MV-4-11 (cell line): ENCODE data around the gene SPATA19.
"Not testable (repeated sequence)": the region's sequence is repeated elsewhere in the genome, so short reads cannot be mapped to it uniquely, and the experiment has no call there.

Source experiments
- DNase-seq: peaks from one replicate; lab custom pipeline; 2025; lab: John Stamatoyannopoulos, UW

The SPATA19 gene, protein sequence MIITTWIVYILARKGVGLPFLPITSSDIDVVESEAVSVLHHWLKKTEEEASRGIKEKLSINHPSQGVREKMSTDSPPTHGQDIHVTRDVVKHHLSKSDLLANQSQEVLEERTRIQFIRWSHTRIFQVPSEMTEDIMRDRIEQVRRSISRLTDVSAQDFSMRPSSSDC

GRCh38 chr11:133845413-133845812 is at the start of gene SPATA19:
Gene SPATA19, minus strand, starts transcription at chr11:133845513. Its CDS starts 67 bp downstream, at chr11:133845446.
- no peak for DNase-seq

DNA sequence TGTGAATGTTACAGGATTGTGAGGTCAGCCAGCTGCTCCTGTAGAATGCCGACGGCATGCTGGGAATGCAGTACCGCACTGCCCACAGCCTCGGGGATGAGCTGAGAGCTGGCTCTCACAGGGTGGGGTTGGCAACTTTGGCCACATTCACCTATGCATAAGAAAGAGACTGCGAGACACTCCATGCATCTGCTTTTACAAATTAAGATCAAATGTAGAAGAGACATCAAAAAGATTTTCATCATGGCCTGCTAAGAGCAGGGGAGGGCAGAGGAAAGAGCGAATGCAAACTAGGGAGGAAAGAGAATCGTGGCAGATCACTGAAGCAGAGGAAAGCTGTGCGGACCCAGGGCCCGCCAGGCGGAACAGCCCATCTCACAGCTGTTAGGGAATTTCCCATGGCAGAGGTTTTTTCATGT is 49.8 kb upstream of the SPATA19 start:
- DNase-seq = no peak

DNA sequence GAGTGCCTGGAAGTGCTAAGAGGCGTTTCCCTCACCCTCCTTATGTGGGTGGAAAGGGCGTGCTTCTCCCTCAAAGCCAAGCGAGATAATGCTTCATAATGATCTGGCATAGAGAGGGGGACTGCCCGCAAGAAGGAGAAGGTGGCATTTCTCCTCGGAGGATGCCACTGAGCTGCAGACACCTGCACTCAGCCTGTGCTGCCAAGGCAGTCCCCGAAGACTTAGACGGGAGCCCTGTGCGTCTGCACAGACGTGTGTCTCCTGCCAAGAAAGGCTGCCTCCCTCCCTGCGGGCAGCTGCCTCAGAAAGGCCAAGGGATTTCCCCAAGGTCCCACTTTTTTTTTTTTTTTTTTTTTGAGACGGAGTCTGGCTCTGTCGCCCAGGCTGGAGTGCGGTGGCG is 48.1 kb upstream of the SPATA19 start:
- DNase-seq = no peak

- DNase-seq = no peak
Measured at GRCh38 chr11:133892584-133893380, 47.5 kb upstream of the SPATA19 start.

DNA sequence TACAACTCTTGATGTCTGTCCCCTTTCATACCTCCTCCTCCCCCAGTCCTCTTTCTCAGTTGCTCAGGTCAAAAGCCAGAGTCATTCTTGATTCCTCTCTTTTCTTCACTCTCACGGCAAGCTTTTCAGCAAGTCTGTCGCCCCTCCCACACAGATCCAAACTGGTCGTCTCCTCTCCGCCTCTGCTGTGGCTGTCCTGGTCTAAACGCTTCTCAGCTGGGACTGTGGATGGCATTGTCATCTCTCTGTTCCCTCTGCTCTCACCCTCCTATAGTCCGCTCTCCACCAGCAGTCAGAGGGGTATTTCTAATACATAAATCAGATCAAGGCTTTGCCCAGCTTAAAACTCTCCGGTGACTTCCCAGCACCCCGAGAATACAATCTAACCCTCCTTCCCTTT is 46.8 kb upstream of the SPATA19 start:
- DNase-seq = no peak

DNA sequence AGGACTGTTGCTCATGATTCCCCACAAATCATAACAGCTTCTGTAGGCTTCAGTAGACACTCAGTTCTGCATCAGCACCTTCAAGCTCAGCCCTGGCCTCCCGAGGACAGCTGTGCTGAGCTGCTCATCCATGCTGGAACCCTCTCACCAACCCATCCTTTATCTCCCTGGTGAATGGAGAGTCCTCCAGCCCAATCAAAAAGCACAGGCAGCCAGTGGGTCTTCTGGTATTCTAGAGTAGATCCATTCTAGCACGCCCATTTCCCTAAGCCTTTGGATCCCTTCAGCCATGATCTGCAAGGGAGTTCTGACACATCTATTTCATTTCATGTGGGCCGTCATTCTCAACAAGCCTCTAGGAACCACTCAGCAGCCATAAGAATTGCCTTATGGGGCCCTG is 44.6 kb upstream of the SPATA19 start:
- DNase-seq = no peak

- DNase-seq = no peak
Measured at GRCh38 chr11:133889188-133889587, 43.9 kb upstream of the SPATA19 start.

DNA sequence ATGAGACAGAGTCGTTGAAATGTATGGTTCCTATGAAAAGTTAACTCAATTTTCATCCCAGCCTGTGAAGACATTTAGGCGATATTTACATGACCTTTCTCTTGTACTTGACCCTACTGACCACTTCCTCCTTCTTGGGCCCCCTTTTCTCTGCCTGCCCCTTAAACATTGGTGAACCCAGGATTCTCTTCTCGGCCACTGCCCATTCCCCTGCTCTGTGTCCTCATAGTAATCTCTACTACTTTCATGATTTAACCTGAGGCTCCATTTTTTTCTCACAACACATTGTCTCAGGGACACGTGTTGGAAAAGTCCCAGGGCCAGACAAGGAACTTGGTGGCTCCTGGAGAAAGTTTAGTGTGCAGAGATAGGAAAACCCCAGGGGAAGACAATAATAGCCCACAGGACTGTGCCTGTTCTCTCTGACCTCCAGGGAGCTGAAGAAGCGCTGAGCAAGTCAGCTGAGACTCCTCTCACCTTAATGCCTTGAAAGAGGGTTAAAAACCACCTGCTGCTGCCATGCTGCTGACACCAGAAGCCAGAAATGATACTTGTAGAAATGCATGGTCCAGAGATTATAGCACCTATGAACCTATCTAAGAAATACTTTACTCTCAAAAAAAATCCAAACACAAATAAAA is 42.5 kb upstream of the SPATA19 start:
- DNase-seq = no peak

DNA sequence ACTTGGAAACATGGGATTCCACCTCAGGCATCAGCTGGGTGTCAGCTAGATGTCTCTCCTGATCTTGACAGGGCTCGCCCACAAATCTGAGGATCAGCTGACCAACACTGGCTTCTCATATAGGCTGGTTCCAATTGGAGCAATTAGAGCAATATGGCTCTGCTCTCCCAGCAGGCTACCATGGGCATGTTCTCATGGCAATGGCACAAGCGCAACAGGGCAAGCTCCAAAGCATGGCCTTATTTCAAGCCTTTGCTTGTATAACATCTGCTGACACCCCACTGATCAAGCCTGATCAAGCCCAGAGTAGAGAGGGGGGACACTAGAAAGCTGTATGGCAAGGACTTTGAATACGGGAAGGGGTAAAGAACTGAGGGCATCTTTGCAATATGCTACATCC is 40.7 kb upstream of the SPATA19 start:
- DNase-seq = no peak

GRCh38 chr11:133872160-133872559 is 26.8 kb upstream of the SPATA19 start:
- no peak for DNase-seq

DNA sequence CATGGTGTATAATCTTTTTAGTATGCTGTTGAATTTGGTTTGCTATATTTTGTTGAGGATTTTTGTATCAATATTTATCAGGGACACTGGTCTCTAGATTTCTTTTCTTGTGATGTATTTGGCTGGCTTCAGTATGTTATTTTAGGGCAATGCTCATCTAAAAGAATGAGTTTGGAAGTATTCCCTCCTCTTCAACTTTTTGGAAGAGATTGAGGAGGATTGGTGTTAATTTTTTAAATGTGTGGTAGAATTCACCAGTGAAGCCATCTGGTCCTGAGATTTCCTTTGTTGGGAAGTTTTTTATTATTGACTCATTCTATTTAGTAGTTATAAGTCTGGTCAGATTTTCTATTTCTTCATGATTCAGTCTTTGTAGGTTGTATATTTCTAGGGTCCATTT is 22.1 kb upstream of the SPATA19 start:
- no peak for DNase-seq

DNA sequence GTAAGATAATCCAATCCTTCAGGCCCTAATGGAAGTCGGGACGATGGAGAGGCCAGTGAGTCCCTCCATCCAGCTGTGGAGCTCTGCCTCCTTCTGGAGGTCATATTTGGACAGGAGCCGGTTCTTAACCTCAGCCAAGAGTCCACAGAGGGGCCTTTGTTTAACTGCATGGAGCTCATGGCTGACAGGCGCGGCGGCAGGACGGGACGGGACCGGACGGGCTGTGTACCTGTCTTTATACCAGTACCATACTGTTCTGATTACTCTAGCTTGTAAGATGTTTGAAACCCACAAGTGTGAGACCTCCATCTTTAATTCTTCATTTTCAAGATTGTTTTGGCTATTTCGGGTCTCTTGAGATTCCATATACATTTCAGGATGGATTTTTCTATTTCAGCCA is 20.2 kb upstream of the SPATA19 start:
- no peak for DNase-seq

- no peak for DNase-seq
Measured at GRCh38 chr11:133864756-133865155, 19.4 kb upstream of the SPATA19 start.

GRCh38 chr11:133860151-133860550 is 14.8 kb upstream of the SPATA19 start:
- no peak for DNase-seq

DNA sequence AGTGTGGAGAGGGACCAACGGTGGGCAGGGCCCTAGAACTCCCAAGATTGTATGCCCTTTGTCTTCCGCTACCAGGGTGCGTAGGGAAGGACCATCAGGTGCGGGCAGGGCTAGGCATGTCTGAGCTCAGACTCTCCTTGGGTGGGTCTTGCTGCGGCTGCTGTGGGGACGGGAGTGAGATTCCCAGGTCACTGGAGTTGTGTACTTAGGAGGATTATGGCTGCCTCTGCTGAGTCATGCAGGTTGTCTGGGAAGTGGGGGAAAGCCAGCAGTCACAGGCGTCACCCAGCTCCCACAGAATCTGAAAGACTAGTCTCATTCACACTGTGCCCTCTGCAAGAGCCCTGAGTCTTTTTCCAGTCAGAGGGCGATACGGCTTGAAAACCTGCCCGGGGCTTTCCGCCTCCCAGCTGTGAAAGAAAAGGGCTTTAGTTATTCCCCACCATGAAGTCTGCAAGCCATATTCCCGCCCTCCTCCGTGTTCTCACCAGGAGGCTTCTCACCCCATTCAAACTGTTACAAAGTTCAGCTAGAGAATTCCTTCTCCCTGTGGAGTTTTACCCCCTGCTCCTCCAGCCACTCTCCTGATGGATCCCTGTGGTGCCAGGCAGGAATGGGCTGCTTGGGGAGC is 9.1 kb upstream of the SPATA19 start:
- not testable (repeated sequence) for DNase-seq

DNA sequence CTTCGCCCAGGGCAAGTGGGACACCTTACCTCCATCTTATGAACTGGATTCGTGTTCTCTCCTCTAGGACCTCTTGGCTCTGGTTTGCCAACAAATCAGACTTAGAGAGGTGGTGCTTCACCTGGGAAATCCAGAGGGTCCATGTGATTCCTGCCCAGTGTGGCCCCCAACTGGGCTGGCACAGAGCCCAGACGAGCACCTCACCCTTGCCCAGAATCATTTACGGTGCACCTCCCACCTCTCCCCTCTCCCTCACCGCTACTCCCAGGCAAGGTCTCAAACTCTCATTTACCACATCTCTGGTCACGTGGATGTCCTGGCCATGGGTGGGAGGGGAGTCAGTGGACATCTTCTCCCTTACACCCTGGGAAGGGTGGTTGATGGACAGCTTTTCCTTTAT is 1.1 kb downstream of the SPATA19 start:
- DNase-seq = no peak

GRCh38 chr11:133843454-133843987 is 1.8 kb downstream of the SPATA19 start:
- no peak for DNase-seq

DNA sequence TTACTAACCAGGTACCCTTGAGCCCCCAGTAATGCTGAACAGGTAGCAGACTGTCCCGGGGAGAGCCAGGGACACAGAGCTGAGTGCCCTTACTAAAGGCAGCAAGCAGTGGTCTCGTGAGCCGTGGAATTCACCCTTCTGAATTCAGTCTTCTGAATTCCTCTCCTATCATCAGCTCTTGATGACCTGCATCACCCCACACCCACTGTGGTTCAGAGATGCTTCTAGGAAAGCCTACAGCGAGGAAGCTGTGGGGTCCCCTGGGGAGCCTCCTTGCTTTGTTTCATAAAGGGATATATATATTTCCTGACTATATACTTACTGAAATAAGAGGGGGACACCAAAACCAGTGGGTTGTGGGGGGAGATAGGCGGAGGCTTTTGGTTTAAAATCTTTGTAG is 2.6 kb downstream of the SPATA19 start:
- no peak for DNase-seq

DNA sequence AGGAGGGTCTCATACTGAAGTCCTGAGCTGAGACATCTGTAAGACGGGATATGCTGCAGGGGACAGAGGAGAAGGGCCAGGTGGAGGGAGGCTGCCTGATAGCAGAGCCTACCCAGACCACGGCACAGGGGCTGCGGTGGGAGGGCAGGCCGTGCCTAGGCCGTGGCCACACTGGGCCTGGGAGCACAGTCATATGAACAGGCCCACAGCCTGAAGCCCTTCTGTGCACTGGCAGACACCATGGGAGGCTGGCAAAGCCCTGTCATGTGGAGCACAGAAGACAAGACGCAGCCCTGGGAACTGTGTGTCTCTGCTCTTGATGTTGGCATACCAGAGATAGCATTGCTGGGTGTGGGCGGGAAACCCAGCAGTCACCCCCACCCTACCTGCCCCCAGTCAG is 3.3 kb downstream of the SPATA19 start:
- no peak for DNase-seq

DNA sequence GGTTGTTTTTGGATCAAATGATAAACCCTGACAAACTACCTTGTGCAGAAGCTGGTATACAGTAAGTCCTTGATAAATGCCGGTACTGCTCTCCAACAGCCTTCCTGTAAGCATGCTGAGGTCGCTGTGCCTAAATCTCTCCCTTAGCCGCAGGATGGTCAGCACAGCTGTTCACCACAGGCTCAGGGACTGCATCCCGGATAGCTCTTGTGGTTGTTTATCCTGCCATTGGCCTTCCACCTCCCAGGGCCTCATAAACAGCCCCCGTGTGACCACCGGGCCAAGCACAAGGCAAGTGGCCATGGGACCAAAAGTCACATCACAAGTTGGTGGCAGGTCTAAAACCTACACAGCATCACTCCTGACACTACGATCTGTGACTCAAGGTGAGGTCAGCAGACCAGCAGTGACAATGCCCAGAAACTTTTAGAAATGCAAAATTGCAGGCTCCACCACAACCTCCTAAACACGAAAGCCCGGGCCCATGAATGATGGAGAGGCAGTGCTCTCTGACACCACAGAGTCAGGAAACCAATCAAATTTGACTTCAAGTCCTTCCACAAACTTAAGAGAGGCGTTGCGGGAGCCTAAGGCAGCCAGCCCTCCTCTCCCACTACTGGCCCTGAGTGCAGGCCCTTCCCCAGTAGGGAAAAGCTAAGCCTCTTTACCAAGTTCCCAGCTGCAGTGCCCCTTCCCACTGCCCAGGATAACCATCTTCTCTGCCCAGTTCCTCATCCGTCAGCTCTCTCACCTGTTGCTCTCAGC is 3.9 kb downstream of the SPATA19 start:
- DNase-seq = no peak

GRCh38 chr11:133840479-133840941 is 4.8 kb downstream of the SPATA19 start:
- DNase-seq = no peak
